HepG2 (cell line): Measurements from ENCODE around the gene FBXO41. TPM values are rescaled to one million over a fixed set of nuclear protein-coding genes. Genes with fewer than 3 reads are reported as not detected.

ENCODE experiments used
- ETV6 ChIP-seq: sonication (generic); formaldehyde crosslinking; conservative IDR thresholded peaks from 2 replicates; pipeline ENCODE4 v1.4.0; 2020; ENCODE audit warnings: missing genetic modification reagents
- HIVEP1 ChIP-seq: sonication (generic); formaldehyde crosslinking; IDR thresholded peaks from 2 replicates; pipeline ENCODE4 v1.4.0; 2020; ENCODE audit warnings: mild to moderate bottlenecking, missing genetic modification reagents
- HNF4A ChIP-seq: sonication (generic); formaldehyde crosslinking; IDR thresholded peaks from 2 replicates; pipeline ENCODE4 v1.4.0; 2020; ENCODE audit warnings: missing genetic modification reagents
- MBD4 ChIP-seq: IDR thresholded peaks from 2 replicates; pipeline ENCODE4 v1.6.1; 2012; ENCODE audit warnings: low read length, inconsistent platforms, borderline replicate concordance
- SNAPC4 ChIP-seq: sonication (generic); formaldehyde crosslinking; IDR thresholded peaks from 2 replicates; pipeline ENCODE4 v1.4.0; 2020; ENCODE audit warnings: mild to moderate bottlenecking, missing genetic modification reagents
- TSC22D2 ChIP-seq: sonication (generic); formaldehyde crosslinking; IDR thresholded peaks from 2 replicates; pipeline ENCODE4 v1.5.1; 2020; ENCODE audit warnings: missing genetic modification reagents, mild to moderate bottlenecking, borderline replicate concordance
- ZBED4 ChIP-seq: sonication (generic); formaldehyde crosslinking; IDR thresholded peaks from 2 replicates; pipeline ENCODE4 v1.4.0; 2020; ENCODE audit warnings: missing genetic modification reagents, borderline replicate concordance
- ZBTB14 ChIP-seq: sonication (generic); formaldehyde crosslinking; IDR thresholded peaks from 2 replicates; pipeline ENCODE4 v1.4.0; 2020; ENCODE audit warnings: missing genetic modification reagents
- ZFYVE20 ChIP-seq: sonication (generic); formaldehyde crosslinking; IDR thresholded peaks from 2 replicates; pipeline ENCODE4 v1.8.0; 2023; ENCODE audit warnings: low read depth, mild to moderate bottlenecking, moderate library complexity, missing genetic modification reagents, borderline replicate concordance
- ZNF142 ChIP-seq: sonication (generic); formaldehyde crosslinking; IDR thresholded peaks from 2 replicates; pipeline ENCODE4 v1.4.0; 2020; ENCODE audit warnings: missing genetic modification reagents
- ZNF335 ChIP-seq: sonication (generic); formaldehyde crosslinking; IDR thresholded peaks from 2 replicates; pipeline ENCODE4 v1.4.0; 2020; ENCODE audit warnings: missing genetic modification reagents
- polyA plus RNA-seq, 8 experiments: library from polyadenylated mRNA; depleted of rRNA in 3 of 8; stranded (reverse) in 7 of 8; unstranded in 1 of 8; fragments of >200 nt; fragmentation: Illumina TruSeq in 4 of 8; extraction: Trizol in 4 of 8; gene quantifications; 2 replicates each; pipeline versions ENCODE4 v1.2.1 to v1.2.3, GENCODE V29; 2011 to 2016; ENCODE audit warnings: low read depth in 4 of 8, missing spikeins in 1 of 8, mixed read lengths in 1 of 8; ENCODE audit not compliant: insufficient read depth in 1 of 8
- total RNA-seq, 5 experiments: library from RNA; depleted of rRNA; stranded (reverse); fragments of >200 nt; fragmentation: Illumina TruSeq; extraction: Trizol; gene quantifications; 2 replicates each; pipeline ENCODE4 v1.2.3, GENCODE V29; 2016; ENCODE audit warnings: low read depth in 1 of 5

The FBXO41 gene
- total and polyA plus RNA-seq, 2 of the 13 experiments (the other 11 are each of a cell fraction or from before 2014, with no cell fraction given), result 4.2 to 10.3 TPM

GRCh38 chr2:73233932-73234832 is 50.1 kb downstream of the FBXO41 start, which contains the start of gene CCT7 (continued):
- TF ChIP-seq SNAPC4 (CRISPR knock-in tag) (no peak), HIVEP1 (peak; percentile 70), ZNF142 (peak; percentile 69; the same call in 1 of the 2 replicates), ETV6 (CRISPR knock-in tag) (peak; percentile 84), ZNF335 (CRISPR knock-in tag) (peak; percentile 94), TSC22D2 (peak; percentile 87; the same call in 1 of the 2 replicates), ZBTB14 (CRISPR knock-in tag) (no peak), MBD4 (no peak), HNF4A (CRISPR knock-in tag) (0 out of 2 replicates have a peak, but pooled peaks have one; percentile 21), ZFYVE20 (CRISPR knock-in tag) (no peak), ZBED4 (CRISPR knock-in tag) (peak; percentile 91; the same call in 1 of the 2 replicates)
